ENCODE data around the gene TBCK. TPM values are rescaled to one million over a fixed set of nuclear protein-coding genes. Genes with fewer than 3 reads are reported as not detected.
A peak's percentile ranks its signal among the peaks of the same experiment; 100 is the strongest.

TBCK gene
- total and polyA plus RNA-seq, 2 of the 13 experiments (the other 11 are each of a cell fraction or from before 2014, with no cell fraction given) = 51.0 to 62.4 TPM

- TF ChIP-seq, protein P1, sequence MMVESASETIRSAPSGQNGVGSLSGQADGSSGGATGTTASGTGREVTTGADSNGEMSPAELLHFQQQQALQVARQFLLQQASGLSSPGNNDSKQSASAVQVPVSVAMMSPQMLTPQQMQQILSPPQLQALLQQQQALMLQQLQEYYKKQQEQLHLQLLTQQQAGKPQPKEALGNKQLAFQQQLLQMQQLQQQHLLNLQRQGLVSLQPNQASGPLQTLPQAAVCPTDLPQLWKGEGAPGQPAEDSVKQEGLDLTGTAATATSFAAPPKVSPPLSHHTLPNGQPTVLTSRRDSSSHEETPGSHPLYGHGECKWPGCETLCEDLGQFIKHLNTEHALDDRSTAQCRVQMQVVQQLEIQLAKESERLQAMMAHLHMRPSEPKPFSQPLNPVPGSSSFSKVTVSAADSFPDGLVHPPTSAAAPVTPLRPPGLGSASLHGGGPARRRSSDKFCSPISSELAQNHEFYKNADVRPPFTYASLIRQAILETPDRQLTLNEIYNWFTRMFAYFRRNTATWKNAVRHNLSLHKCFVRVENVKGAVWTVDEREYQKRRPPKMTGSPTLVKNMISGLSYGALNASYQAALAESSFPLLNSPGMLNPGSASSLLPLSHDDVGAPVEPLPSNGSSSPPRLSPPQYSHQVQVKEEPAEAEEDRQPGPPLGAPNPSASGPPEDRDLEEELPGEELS (CRISPR knock-in tag; IDR thresholded peaks at IDR 0.05) = peak; percentile 97
- peak; percentile 79; the same call in 1 of the 2 replicates for TF ChIP-seq HMG20B (CRISPR knock-in tag; conservative IDR thresholded peaks at IDR 0.05)
- no peak for TF ChIP-seq THAP8 (CRISPR knock-in tag; IDR thresholded peaks at IDR 0.05; ENCODE audit: borderline replicate concordance)
- peak; percentile 93 for TF ChIP-seq TBX3 (IDR thresholded peaks at IDR 0.05; ENCODE audit: borderline replicate concordance)
- TF ChIP-seq POLR2A (IDR thresholded peaks at IDR 0.05; ENCODE audit: insufficient read depth in 1 of 2, low read depth in 2 of 2, low read length in 2 of 2) = no peak
- TF ChIP-seq PHB2 (IDR thresholded peaks at IDR 0.05; ENCODE audit: partially characterized antibody) = no peak
- TF ChIP-seq ZBTB1 (CRISPR knock-in tag; IDR thresholded peaks at IDR 0.05; ENCODE audit: borderline replicate concordance) = no peak
- TF ChIP-seq, protein P2, sequence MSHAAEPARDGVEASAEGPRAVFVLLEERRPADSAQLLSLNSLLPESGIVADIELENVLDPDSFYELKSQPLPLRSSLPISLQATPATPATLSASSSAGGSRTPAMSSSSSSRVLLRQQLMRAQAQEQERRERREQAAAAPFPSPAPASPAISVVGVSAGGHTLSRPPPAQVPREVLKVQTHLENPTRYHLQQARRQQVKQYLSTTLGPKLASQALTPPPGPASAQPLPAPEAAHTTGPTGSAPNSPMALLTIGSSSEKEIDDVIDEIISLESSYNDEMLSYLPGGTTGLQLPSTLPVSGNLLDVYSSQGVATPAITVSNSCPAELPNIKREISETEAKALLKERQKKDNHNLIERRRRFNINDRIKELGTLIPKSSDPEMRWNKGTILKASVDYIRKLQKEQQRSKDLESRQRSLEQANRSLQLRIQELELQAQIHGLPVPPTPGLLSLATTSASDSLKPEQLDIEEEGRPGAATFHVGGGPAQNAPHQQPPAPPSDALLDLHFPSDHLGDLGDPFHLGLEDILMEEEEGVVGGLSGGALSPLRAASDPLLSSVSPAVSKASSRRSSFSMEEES (CRISPR knock-in tag; IDR thresholded peaks at IDR 0.05) = 0 out of 2 replicates have a peak, but pooled peaks have one; percentile 39
- no peak for TF ChIP-seq THAP9 (CRISPR knock-in tag; IDR thresholded peaks at IDR 0.05; ENCODE audit: borderline replicate concordance)
- TF ChIP-seq ZBTB10 (CRISPR knock-in tag; IDR thresholded peaks at IDR 0.05; ENCODE audit: borderline replicate concordance) = no peak
- TF ChIP-seq PPARG (CRISPR knock-in tag; conservative IDR thresholded peaks at IDR 0.05) = peak; percentile 69
- TF ChIP-seq SKIL (CRISPR knock-in tag; IDR thresholded peaks at IDR 0.05; ENCODE audit: borderline replicate concordance) = 0 out of 2 replicates have a peak, but pooled peaks have one; percentile 48
- peak; percentile 34; the same call in 1 of the 2 replicates for TF ChIP-seq ZNF281 (CRISPR knock-in tag; IDR thresholded peaks at IDR 0.05; ENCODE audit: borderline replicate concordance)
Observed at GRCh38 chr4:106036848-106037247, 279.2 kb downstream of the TBCK start (continued).
